Ramos (cell line): ENCODE data around the gene FBL.
"Not testable (repeated sequence)": the region's sequence is repeated elsewhere in the genome, so short reads cannot be mapped to it uniquely, and the experiment has no call there.

Source experiments
- in situ Hi-C: fragments of 300-500 bp; cut with MboI; formaldehyde crosslinking; loops from one replicate; pipeline ENCODE4 v1.14.3; 2022; ENCODE audit warnings: low sequenced_read_pairs; ENCODE audit not compliant: unreplicated experiment

FBL gene

DNA sequence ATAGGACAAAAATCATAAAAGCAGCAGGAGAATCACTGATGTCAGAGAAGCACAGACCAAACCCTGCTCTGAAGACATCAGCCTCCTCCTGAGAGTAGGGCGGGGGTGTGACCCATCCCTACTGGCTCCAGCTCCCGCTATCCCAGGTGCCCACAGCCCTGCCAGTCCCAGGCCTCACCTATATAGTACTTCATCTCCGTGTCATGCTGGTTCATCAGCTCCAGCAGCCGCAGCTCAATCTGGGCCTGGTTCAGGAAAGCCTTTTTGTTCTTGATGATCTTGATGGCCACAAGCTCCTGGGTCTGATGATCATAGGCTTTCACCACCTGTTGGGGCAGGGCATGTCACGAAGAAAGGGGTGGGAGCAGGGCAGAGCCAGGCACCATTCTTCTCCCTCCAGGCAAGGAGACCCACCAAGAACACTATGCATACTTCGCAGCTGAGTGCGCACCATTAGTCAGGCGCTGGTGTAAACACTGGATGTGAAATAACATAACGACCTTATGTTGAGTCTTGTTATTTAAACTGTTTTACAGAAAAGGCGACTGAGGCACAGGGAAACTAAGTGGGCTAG lies 16.4 kb downstream of the FBL start:
- in situ Hi-C loops: loop anchor here (25.0 kb wide), 1 partner anchor 392 kb away; the partner anchor contains the start of genes RPS16 and SUPT5H

DNA sequence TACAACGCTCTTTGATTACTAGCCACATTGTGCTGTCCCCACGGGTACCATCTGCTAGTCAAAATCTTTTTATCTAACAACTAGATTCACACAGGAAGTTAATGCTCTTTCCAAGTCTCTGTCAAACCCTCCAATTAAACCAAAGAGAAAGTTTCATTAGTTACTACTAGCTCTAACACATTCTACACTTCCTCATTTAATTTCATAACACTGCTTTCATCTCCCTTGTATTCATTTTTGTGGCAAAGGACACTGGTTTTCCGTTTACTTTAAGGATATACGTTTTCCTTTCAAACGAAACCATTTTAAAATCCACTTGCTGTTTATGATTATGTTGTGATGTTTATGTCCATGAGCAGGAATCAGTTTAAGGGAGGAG lies 17.5 kb downstream of the FBL start:
- in situ Hi-C loops: loop anchor here (25.0 kb wide), 1 partner anchor 391 kb away; the partner anchor contains the start of genes RPS16 and SUPT5H

DNA sequence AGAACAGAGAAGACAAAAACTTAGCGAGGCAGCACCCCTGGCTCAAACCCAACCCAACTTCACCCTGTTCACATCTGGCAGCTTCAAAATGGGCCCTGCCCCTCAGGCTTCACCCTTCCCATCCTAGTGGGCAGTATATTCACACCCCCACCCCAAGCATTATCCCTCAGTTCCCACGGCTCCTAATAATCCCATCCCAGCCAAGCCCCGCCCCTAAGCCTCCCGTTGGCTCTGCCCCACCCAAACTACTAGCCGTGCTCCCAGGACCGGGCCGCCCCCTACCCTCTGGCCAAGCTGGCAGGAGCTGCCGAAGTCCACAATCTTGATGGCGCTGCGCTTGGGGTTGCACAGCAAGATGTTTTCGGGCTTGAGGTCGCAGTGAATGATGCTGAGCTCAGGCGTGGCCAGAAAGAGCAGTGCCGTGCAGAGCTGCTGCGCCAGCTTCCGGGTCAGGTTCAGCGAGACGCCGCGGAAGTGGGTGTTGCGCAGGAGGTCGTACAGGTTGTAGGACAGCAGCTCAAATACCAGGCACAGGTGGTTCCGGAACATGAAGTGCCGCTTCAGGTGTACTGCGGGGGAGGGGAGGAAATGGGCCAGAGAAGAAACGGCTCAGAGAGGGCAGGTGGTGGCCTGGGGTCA lies 18.0 kb downstream of the FBL start:
- in situ Hi-C loops: loop anchor here (25.0 kb wide), 1 partner anchor 391 kb away; the partner anchor contains the start of genes RPS16 and SUPT5H

DNA sequence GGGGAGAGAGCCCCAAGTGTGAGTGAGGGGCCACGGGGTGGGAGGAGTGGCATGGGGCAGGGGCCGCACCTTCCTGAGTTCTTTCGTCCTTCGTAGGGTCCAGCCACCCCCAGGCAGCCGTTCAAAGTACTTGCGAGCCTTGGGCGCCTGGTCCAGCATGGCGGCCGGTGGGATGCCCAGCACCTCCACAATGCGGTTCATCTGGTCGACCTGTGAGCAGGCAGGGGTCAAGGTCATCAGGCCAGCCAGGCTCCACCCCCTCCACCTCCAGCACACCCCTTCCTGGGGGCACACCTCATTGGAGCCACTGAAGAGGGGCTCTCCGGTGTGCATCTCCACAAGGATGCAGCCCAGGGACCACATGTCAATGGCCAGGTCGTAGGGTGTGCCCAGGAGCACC lies 19.0 kb downstream of the FBL start:
- in situ Hi-C loops: loop anchor here (25.0 kb wide), 1 partner anchor 390 kb away; the partner anchor contains the start of genes RPS16 and SUPT5H

DNA sequence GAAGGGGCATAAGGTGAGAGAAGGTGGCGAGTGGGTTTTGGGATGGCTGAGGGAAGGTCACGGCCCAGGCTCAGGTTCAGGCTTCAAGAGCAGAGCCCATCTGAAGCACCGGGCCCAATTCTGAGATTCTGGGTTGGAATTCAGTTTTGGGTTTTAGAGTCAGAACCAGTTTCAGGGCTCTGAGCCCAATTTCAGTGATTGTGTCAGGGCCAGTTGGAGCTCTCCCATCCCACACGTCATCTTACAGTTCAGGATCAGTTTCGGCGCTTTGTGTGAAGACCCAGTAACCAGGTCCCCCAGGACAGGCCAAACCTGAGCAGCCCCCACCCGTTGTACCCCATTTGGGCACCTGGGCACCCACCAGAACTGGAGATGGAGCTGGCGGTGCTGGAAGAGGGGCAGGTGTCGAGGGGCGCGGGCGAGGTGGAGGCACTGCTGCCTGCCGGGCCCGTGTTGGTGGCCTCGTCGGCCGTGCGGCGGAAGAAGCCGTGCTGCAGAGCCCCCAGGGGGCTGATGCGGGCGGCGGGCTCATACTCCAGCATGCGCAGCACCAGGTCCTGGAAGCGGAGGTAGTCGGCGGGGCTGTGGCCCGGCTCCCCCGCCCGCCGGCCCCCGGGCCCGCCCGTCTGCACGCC lies 19.8 kb downstream of the FBL start:
- in situ Hi-C loops: loop anchor here (25.0 kb wide), 1 partner anchor 389 kb away; the partner anchor contains the start of genes RPS16 and SUPT5H

DNA sequence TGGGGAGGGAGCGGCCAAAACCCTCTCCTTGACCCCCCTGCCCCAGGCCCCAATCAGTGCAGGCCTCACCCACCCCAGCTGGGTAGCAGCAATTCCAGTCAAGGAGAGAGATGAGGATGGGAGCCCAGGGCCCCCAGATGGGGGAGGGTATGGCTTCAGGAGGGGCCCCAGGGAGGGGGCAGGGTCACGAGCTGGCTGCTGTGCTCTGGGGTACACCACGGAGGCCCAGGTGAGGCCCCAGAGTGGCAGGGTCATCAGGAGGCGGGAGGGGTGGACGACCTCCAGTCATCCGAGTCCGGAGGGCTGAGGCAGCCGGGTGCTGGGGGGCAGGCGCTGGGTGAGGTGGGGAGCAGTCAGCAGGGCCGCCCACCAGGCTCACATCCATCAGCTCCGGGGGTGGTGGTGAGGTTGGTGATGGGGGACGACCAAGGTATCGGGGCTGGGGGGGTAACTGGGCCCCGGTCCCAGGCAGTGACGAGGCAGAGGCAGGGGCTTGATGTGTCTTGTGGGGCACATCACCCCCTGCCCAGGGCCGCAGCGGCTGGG lies 20.6 kb downstream of the FBL start:
- in situ Hi-C loops: loop anchor here (25.0 kb wide), 1 partner anchor 388 kb away; the partner anchor contains the start of genes RPS16 and SUPT5H

DNA sequence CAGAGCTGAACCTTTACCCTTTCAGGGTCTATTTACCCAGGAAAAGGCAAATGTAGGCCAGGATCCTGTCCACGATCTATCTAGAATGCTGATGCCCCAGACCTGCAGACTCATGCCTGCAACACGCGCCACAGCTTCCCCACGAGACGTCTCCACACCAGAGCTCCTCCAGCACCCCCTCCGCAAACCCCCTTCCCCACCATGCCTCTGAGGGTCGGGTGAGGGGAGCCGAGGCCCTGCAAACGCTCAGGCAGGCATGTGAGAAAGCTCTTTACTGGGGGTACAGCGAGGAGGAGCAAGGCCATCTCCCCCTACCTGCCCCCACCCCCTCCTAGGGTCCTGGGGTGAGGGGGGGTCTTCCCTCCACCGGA lies 21.1 kb downstream of the FBL start:
- in situ Hi-C loops: loop anchor here (25.0 kb wide), 1 partner anchor 388 kb away; the partner anchor contains the start of genes RPS16 and SUPT5H

DNA sequence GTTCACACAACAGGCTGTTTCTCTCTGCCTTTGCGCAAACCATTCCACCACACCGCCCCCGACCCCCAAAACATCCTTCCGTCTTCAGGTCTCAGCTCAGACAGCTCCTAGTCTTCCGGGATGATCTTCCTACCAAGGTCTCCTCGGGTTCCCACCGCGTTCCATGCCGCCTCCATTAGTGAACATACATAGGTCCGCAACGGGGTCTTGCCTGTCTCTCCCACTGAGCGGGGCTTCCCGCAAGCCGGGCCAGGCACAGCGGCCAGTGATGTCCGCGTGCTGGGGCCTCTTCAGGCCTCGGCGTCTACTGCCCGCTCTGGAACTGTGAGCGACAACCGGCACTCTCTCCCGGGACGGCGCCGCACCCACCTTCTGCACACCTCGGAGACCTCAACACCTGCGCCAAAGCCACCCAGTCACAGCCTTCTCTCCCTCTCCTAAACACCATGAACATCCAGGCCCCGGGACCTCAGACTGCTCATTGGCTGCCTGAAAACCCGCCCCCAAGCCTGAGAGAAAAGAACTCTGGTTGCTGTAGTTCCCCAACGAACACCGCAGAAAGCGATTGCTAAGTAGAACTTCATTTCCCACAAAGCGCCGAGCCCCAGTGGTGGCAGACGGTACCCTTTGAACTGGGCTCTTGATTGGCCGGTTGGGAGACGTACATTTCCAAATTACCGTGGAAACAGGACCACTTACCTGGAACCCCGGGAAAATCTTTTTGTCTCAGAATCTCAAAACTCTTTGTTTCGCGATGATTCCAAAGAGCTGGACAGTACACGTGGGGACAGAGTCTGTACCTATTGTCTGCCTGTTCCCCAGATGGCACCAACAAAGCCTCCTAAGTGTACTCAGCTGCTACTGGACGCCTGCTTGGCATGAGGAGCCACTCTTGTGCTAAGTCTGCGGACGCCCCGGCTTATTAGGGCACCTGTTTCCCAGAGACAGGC lies 21.8 kb downstream of the FBL start:
- in situ Hi-C loops: loop anchor here (25.0 kb wide), 1 partner anchor 387 kb away; the partner anchor contains the start of genes RPS16 and SUPT5H

DNA sequence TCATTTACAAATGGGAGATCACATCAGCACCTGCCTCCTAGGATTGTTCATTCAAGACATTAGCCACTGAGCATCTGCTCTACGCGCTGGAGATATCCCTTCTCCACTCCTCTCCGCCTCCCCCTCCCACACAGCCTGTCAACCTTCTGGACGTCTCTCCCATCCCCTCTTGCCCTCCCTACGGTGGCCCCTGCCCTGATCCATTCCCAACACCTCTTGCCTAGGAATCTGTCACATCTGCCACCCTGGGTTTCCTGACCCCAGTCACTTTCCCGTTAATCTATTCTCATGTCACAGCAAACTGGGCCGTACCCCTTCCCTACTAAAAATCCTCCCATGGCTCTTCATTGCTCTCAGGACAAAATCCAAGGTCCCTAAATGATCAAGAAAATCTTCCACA lies 22.5 kb downstream of the FBL start:
- in situ Hi-C loops: no loop called here

DNA sequence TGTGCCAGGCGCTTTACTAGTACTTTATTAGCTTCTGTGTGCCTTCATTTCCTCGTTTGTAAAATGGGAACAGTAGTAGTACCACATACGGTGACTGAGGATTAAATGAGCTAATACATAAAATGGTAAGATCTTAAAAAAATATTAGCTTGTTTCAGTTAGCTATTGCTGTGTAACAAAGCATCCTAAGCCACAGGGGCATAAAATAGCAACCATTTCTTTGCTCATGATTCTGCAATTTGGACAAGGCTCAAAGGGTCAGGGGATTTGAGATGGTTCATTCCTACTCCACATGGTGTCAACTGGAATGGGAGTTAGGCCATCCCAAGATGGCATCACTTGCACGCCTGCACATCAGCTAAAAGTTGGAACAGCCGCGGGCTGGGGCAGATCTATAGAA lies 25.5 kb downstream of the FBL start:
- in situ Hi-C loops: no loop called here

DNA sequence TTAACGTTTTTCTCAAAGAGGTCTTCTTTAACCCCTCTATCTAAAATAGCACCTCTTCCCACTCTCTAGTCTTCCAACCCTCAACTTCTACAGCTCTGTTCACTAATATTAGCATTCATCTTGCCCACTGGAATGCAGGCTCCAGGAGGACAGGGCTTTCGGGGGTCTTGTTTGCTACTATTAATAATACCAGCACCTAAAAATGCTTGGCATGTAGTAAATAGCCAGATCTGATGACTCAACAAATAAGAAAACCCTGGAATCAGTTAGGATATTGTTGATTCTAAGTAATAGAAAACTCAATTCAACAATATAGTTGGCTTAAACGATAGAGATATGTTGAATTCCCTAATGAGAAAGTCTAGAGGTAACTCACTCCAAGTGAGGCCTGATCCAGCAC lies 26.4 kb downstream of the FBL start:
- in situ Hi-C loops: no loop called here

DNA sequence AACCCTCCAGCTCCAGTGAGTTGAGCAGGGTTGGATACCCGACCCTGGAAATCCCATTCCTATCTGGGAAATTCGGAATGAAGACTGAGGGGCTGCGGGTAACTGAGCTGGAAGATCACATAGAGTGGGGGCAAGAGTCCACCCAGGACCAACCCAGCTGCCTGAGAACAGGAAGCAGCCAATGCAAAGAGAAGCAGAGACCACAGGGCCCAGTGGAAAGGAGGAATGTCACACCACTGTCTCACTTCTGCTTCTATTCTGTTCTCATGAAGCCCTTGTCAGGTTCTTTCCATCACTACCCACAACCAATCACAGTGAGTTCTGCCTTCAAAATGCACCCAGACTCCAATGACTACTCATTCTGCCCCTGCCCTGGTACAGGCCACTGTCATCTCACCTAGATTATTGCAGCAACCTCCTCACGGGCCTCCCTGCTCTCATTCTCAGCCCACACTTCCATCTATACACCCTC lies 27.5 kb downstream of the FBL start:
- in situ Hi-C loops: no loop called here

DNA sequence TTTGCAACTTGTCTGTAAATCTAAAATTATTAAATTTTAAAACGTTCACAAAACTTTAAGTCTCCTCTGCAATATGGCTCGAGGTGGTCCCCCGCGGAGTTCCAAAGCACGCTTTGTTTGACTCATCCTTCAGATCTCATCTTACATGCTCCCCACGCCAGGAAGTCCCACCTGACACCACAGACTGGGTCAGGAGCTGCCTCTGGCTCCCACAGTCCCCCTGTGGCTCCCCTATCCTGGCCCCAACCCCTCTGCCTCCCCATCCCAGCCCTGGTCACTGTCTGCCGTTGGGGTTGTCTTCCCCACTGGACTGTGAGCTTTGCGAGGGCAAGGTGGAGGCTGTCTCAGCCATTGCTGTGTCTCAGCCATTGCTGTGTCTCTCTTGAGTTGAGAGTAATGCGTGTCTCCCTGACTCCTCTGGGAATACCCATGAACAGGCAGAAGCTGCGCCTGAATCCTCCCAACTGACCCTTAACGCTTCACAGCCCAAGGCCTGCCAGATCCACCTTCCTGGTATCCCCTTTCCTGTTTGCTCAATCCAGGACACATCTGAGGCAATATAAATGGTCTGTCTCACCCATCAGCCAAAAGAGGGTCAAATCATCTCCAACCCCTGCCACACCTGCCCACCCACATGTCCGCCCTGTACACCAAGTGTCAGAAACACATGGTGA lies 28.2 kb downstream of the FBL start:
- in situ Hi-C loops: no loop called here

DNA sequence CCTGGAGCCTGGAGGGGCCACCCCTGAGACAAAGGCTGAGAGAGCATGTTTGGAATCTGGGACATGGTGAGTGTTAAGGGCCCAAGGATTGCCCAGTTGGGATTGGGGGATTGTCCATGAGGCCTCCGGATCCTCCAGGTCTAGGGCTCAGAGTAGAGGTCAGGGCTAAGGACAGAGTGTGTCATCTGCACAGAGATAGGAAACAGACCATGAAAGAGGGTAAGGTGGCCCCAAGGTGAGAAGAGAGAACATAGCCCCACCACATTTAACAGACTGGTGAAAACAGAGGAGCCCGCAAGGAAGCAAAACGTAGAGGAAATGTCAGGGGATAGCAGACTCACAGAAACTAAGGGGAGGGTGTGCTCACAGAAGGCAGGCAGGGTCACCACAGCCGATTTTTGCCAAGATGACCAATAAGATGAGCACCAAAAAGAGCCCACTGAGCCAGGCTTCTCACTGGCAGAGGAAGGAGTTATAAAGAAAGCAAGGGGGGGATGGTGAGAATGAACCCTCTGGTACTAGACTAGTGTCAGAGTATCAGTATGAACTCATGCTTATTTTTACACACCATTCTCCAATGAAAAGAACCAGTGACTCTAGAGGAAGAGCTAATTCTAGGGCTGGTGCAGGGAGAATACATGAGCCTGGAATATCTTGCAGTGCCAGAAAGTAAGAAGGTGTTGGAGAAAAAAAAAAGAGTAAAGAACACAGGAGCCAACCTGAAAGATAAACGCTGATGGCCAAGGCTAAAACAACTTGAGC lies 29.7 kb downstream of the FBL start:
- in situ Hi-C loops: no loop called here

DNA sequence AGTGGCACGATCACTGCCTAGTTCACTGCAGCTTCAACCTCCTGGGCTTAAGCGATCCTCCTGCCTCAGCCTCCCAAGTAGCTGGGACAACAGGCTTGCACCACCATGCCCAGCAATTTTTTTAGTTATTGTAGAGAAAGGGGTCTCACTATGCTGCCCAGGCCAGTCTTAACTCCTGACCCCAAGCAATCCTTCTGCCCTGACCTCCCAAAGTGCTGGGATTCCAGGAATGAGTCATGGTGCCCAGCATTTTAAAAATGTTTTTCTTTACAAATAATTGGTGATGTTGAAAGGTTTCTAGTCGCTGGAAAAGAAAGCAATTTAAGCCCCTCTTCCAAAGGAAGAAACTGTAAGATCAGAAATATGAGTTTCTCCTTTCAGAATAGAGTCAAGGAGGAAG lies 31.6 kb downstream of the FBL start:
- in situ Hi-C loops: no loop called here

DNA sequence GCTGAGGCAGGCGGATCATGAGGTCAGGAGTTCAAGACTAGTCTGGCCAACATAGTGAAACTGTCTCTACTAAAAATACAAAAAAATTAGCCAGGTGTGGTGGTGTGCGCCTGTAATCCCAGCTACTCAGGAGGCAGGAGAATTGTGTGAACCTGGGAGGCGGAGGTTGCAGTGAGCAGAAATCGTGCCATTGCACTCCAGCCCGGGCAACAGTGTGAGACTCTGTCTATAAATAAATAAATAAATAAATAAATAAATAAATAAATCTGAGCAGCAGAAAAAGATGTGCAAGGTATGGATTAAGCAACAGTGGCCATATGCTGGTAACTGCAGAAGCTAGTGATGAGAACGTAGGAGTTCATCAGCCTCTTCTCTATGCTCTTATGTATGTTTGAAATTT lies 32.1 kb downstream of the FBL start:
- in situ Hi-C loops: not testable (repeated sequence)

DNA sequence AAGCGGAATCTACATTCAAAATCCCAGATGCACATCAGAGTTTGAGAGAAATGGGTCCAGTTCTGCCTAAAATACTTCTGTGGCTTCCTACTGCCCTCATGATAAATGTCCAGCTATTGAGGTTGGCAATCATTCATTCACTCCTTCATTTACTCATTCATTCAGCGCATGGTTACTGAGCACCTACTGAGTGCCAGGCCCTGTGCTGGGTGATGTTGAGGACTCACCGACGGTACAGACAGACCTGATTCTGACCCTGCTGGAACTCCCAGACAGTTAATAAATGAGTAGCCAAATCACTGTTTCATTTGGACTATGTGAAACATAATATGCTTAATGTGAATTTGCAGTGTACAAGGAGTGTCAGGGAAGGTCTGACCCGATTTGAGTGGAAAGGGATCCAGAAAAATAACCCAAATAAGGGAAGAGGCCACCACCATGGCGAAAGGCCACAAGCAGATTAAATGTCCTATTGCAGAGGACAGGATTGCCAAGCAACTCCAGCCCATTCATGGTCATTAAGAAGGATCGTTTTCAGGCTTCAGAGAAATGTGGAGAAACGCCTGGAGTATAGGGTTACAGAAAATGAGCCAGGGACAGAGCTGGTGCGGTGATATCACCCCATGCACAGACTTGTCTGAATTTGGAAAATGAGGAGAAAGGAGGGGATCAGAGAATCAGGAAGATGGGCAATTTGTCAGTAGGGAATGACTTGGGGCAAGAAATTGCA lies 32.8 kb downstream of the FBL start:
- in situ Hi-C loops: no loop called here

DNA sequence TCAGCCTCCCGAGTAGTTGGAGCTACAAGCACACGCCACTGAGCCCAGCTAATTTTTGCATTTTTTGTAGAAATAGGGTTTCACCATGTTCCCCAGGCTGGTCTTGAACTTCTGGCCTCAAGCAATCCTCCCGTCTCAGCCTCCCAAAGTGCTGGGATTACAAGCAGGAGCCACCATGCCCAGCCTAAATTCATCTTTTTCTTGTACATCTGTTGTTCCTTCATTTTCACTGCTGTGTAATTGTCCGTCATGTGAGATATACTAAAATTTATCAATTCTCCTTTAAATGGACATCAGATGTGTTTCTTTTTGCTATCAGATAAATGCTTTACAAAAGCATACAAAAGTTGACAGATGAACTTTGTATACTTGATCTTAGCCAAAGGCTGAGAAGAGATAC lies 35.1 kb downstream of the FBL start:
- in situ Hi-C loops: no loop called here
